ENCODE measurements around the gene TMSB4X. TPM values are rescaled to one million over a fixed set of nuclear protein-coding genes. Genes with fewer than 3 reads are reported as not detected.

Gene TMSB4X
- total RNA-seq, 1 experiment from 2014 or later, result 1,095 TPM

DNA sequence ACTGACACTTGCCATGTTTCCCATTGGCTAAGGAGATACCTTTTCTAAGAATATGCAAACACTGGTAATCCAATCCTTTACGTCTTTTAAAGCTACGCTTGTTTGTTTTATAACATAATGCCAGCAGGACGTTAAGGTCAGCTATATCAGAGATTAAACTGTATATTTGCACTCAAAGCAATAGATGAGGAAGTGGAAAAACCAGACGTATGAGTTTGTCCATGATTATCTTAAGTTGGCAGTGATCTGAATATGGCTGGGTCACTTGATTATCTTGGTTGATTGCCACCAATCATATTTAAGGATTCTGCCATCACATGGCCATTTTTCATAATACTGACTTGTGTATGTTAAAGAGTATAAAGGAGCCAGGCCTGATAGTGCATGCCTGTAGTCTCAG, 19.4 kb downstream of the TMSB4X start:
- DNase-seq, result no peak

DNA sequence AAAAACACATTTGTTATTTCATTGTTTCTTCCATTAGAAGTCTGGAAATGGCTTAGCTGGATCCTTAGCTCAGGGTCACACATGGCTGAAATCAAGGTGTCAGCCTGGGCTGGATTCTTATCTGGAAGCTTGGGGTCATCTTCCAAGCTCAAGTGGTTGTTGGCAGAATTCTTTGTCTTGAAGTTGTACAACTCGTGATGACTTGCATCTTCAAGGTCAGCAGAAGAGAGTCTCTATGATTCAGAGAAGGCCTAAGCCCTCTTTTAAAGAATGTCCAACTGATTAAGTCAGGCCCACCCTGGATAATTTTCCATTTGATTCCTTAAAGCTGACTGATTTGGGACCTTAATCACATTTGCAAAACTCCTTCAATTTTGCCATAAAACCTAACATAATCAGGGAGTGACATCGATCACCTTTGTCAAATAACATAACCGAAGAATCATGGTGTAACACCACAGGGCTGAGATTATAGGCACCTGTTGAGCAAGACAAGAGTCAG, 22.1 kb downstream of the TMSB4X start:
- Histone ChIP-seq H3K27me3 (replicated peaks; ENCODE audit: control insufficient read depth, insufficient read depth, low read length) (no peaks in the 10 kb centered on the region), H3K9me3 (no peaks in the 10 kb centered on the region), H3K4me1 (peaks cover 22% of the 10 kb centered on the region), H3K4me3 (ENCODE audit: low read depth, low read length) (no peak overlapping the region), H3K36me3 (ENCODE audit: control insufficient read depth, insufficient read depth, low read length) (no peaks in the 10 kb centered on the region)
- no peak for DNase-seq
- CTCF ChIA-PET, result no interaction called here
- peaks cover 10% of the 10 kb centered on the region for H3K4me1 Mint-ChIP-seq (ENCODE audit: low read depth, unreplicated experiment)
- POLR2A ChIA-PET, result no interaction called here
- no TSS peak for BruUV-seq (replicated peaks)
- no peak overlapping the region for H3K27ac Mint-ChIP-seq (ENCODE audit: unreplicated experiment)
- H3K27me3 Mint-ChIP-seq (ENCODE audit: insufficient read depth, unreplicated experiment), result no peaks in the 10 kb centered on the region
- H3K4me3 Mint-ChIP-seq (ENCODE audit: unreplicated experiment), result no peak overlapping the region
- no peaks in the 10 kb centered on the region for H3K36me3 Mint-ChIP-seq (ENCODE audit: insufficient read depth, unreplicated experiment)
- TF ChIP-seq, protein P1, sequence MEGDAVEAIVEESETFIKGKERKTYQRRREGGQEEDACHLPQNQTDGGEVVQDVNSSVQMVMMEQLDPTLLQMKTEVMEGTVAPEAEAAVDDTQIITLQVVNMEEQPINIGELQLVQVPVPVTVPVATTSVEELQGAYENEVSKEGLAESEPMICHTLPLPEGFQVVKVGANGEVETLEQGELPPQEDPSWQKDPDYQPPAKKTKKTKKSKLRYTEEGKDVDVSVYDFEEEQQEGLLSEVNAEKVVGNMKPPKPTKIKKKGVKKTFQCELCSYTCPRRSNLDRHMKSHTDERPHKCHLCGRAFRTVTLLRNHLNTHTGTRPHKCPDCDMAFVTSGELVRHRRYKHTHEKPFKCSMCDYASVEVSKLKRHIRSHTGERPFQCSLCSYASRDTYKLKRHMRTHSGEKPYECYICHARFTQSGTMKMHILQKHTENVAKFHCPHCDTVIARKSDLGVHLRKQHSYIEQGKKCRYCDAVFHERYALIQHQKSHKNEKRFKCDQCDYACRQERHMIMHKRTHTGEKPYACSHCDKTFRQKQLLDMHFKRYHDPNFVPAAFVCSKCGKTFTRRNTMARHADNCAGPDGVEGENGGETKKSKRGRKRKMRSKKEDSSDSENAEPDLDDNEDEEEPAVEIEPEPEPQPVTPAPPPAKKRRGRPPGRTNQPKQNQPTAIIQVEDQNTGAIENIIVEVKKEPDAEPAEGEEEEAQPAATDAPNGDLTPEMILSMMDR (IDR thresholded peaks at IDR 0.05; ENCODE audit: insufficient read depth in 1 of 2, low read depth in 1 of 2, low read length in 1 of 2, severe bottlenecking in 1 of 2, unreplicated experiment in 1 of 2), result no peak
- intact Hi-C loops (cut with micrococcal nuclease; ENCODE audit: unreplicated experiment), result no loop called here
- H3K9me3 Mint-ChIP-seq (ENCODE audit: unreplicated experiment), result no peaks in the 10 kb centered on the region

More for the DNA sequence above, 19.4 kb downstream of the TMSB4X start:
- no peaks in the 10 kb centered on the region for H3K27me3 ChIP-seq (replicated peaks; ENCODE audit: control insufficient read depth, insufficient read depth, low read length)
- TF ChIP-seq, protein P1 (IDR thresholded peaks at IDR 0.05; ENCODE audit: insufficient read depth in 1 of 2, low read depth in 1 of 2, low read length in 1 of 2, severe bottlenecking in 1 of 2, unreplicated experiment in 1 of 2), result no peak
- peaks cover 29% of the 10 kb centered on the region for H3K4me1 ChIP-seq
- intact Hi-C loops (cut with micrococcal nuclease; ENCODE audit: unreplicated experiment), result no loop called here
- no peaks in the 10 kb centered on the region for H3K36me3 ChIP-seq (ENCODE audit: control insufficient read depth, insufficient read depth, low read length)
- no peaks in the 10 kb centered on the region for H3K9me3 ChIP-seq
- H3K4me3 Mint-ChIP-seq (ENCODE audit: unreplicated experiment), result no peak overlapping the region
- no peaks in the 10 kb centered on the region for H3K36me3 Mint-ChIP-seq (ENCODE audit: insufficient read depth, unreplicated experiment)
- BruUV-seq (replicated peaks), result no TSS peak
- H3K4me1 Mint-ChIP-seq (ENCODE audit: low read depth, unreplicated experiment), result peaks cover 10% of the 10 kb centered on the region
- ChIA-PET CTCF (no interaction called here), POLR2A (no interaction called here)
- H3K9me3 Mint-ChIP-seq (ENCODE audit: unreplicated experiment), result no peaks in the 10 kb centered on the region
- H3K4me3 ChIP-seq (ENCODE audit: low read depth, low read length), result no peak overlapping the region
- H3K27ac Mint-ChIP-seq (ENCODE audit: unreplicated experiment), result no peak overlapping the region
- H3K27me3 Mint-ChIP-seq (ENCODE audit: insufficient read depth, unreplicated experiment), result no peaks in the 10 kb centered on the region

DNA sequence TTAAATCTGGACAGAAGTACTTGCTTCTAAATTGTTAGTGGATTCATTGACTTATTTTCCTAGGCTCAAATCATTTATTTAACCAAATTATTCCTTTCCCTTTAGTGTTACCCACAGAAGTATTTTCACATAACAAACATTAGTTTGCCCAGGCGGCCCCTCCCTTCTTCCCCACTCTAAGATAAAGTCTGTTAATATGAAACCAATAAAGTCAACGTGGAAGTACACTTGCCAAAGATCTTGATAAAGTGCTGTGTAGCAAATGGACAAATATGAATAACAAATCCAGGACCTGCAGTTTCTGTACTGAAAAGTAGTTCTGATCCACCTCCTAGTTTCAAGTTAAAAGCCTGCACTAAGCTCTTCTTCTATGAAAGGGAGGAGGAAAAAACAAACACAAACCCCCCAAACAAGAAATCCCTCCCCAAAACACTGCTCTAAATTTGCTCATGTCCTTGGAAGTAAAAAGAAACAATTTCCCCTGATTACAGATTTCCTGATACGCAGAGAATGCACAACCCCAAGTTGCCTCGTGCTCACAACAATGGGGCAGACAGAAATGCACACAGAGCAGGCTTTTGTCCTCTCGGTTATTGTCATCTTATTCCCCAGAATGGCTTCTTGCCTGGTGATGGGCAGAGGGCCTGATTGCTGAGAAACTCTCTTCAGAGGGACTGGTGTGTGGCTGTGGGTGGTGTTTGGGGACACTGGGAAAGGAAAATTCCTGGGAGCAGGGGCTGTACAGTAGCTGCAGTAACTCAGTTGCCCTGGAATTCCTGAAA, 23.2 kb downstream of the TMSB4X start:
- intact Hi-C loops (cut with micrococcal nuclease; ENCODE audit: unreplicated experiment), result no loop called here
- POLR2A ChIA-PET, result no interaction called here
- no peaks in the 10 kb centered on the region for H3K36me3 Mint-ChIP-seq (ENCODE audit: insufficient read depth, unreplicated experiment)
- H3K4me1 ChIP-seq, result peaks cover 28% of the 10 kb centered on the region
- no peak for DNase-seq
- no TSS peak for BruUV-seq (replicated peaks)
- no peaks in the 10 kb centered on the region for H3K27me3 ChIP-seq (replicated peaks; ENCODE audit: control insufficient read depth, insufficient read depth, low read length)
- no peak overlapping the region for H3K4me3 ChIP-seq (ENCODE audit: low read depth, low read length)
- no peaks in the 10 kb centered on the region for H3K27me3 Mint-ChIP-seq (ENCODE audit: insufficient read depth, unreplicated experiment)
- peak overlapping the region; percentile 53 for H3K27ac Mint-ChIP-seq (ENCODE audit: unreplicated experiment)
- no peaks in the 10 kb centered on the region for H3K36me3 ChIP-seq (ENCODE audit: control insufficient read depth, insufficient read depth, low read length)
- H3K4me3 Mint-ChIP-seq (ENCODE audit: unreplicated experiment), result peak overlapping the region; percentile 37
- H3K9me3 ChIP-seq, result no peaks in the 10 kb centered on the region
- no peaks in the 10 kb centered on the region for H3K9me3 Mint-ChIP-seq (ENCODE audit: unreplicated experiment)
- TF ChIP-seq, protein P1 (IDR thresholded peaks at IDR 0.05; ENCODE audit: insufficient read depth in 1 of 2, low read depth in 1 of 2, low read length in 1 of 2, severe bottlenecking in 1 of 2, unreplicated experiment in 1 of 2), result no peak
- CTCF ChIA-PET, result no interaction called here
- peaks cover 10% of the 10 kb centered on the region for H3K4me1 Mint-ChIP-seq (ENCODE audit: low read depth, unreplicated experiment)
